Gastrocnemius medialis (tissue), 4 donors: ENCODE data around the gene PDE1C. TPM values are rescaled to one million over a fixed set of nuclear protein-coding genes. Genes with fewer than 3 reads are reported as not detected.
"Not testable (repeated sequence)": the region's sequence is repeated elsewhere in the genome, so short reads cannot be mapped to it uniquely, and the experiment has no call there.

Experiments
- ATAC-seq, 2 donors: fragments of 150-250 bp; one replicate each; pipeline ENCODE4 v1.9.1; 2016
- DNase-seq, 2 donors: peaks; one replicate each; pipeline ENCODE4 v3.0.0-alpha.2; 2019
- H3K27ac ChIP-seq, 4 donors: fragments of 200-600 bp; sonication (generic); 1 replicate in 1 of 4; 2 replicates in 3 of 4; pipeline ENCODE4 v1.5.1; 2016 to 2018; ENCODE audit warnings: mild to moderate bottlenecking in 2 of 4, moderate library complexity in 1 of 4
- H3K27me3 ChIP-seq, 3 donors: fragments of 200-600 bp; sonication (generic) in 2 of 3; 1 replicate in 1 of 3; 2 replicates in 2 of 3; pipeline versions ENCODE4 v1.5.1 to v1.6.0; 2016 to 2019; ENCODE audit warnings: mild to moderate bottlenecking in 1 of 3, moderate library complexity in 1 of 3
- H3K36me3 ChIP-seq, 2 donors: fragments of 200-600 bp; sonication (generic) in 1 of 2; one replicate each; pipeline ENCODE4 v1.5.1; 2017 to 2018
- H3K4me1 ChIP-seq, 2 donors: fragments of 200-600 bp; sonication (generic) in 1 of 2; one replicate each; pipeline ENCODE4 v1.5.1; 2016 to 2017; ENCODE audit warnings: mild to moderate bottlenecking in 2 of 2
- H3K4me3 ChIP-seq, 4 donors: fragments of 200-600 bp; sonication (generic) in 3 of 4; 1 replicate in 1 of 4; 2 replicates in 3 of 4; pipeline ENCODE4 v1.5.1; 2016 to 2019; ENCODE audit warnings: mild to moderate bottlenecking in 2 of 4
- H3K9me3 ChIP-seq, 3 donors: fragments of 200-600 bp; sonication (generic) in 2 of 3; 1 replicate in 1 of 3; 2 replicates in 2 of 3; pipeline ENCODE4 v1.5.1; 2016 to 2019
- CTCF ChIP-seq, 5 experiments: fragments of 450-650 bp in 3 of 5; fragments of 200-600 bp in 2 of 5; sonication (generic) in 2 of 5; IDR thresholded peaks in 4 of 5; conservative IDR thresholded peaks in 1 of 5; 1 replicate in 4 of 5; 2 replicates in 1 of 5; pipeline ENCODE4 v1.5.1; 2016 to 2019; ENCODE audit warnings: antibody characterized with exemption in 5 of 5, mild to moderate bottlenecking in 3 of 5, moderate library complexity in 3 of 5
- POLR2A ChIP-seq, 2 donors: fragments of 450-650 bp; IDR thresholded peaks; one replicate each; pipeline ENCODE4 v1.6.1; 2017; ENCODE audit warnings: antibody characterized with exemption in 2 of 2, mild to moderate bottlenecking in 2 of 2, moderate library complexity in 2 of 2
- in situ Hi-C, 4 donors: fragments of 200-750 bp; cut with MboI; loops; one replicate each; pipeline versions ENCODE4 v1.15.0 to v1.8.0; 2017; ENCODE audit warnings: low sequenced_read_pairs in 4 of 4
- intact Hi-C: fragments of 100-400 bp; cut with DNase I; formaldehyde crosslinking; loops from one replicate; pipeline ENCODE4 v1.15.1; 2023; ENCODE audit warnings: low total_unique reads
- total RNA-seq, 4 donors: library from RNA; depleted of rRNA; stranded (reverse); fragments of >200 nt; gene quantifications; one replicate each; pipeline versions ENCODE4 v1.1.0 to v1.2.3, GENCODE V29; 2016

The PDE1C gene
- total RNA-seq, 4 donors from 2014 or later, result 0.46 to 1.2 (median 0.67) TPM

GRCh38 chr7:32078824-32079223 lies 8.6 kb upstream of the PDE1C start:
- Histone ChIP-seq H3K9me3 (no peaks in the 10 kb centered on the region), H3K36me3 (no peaks in the 10 kb centered on the region), H3K4me3 (no peak overlapping the region), H3K27me3 (no peaks in the 10 kb centered on the region), H3K4me1 (no peaks in the 10 kb centered on the region), H3K27ac (no peak overlapping the region)
- intact Hi-C loops, result loop anchor here (10.0 kb wide), 1 partner anchor 194 kb away; no protein-coding TSS in a partner anchor
- TF ChIP-seq POLR2A (IDR thresholded peaks at IDR 0.05) (no peak), CTCF (IDR thresholded peaks at IDR 0.05 in 4 of 5, conservative IDR thresholded peaks at IDR 0.05 in 1 of 5) (no peak)
- ATAC-seq, result no peak
- in situ Hi-C loops, result no loop called here
- no peak for DNase-seq

DNA sequence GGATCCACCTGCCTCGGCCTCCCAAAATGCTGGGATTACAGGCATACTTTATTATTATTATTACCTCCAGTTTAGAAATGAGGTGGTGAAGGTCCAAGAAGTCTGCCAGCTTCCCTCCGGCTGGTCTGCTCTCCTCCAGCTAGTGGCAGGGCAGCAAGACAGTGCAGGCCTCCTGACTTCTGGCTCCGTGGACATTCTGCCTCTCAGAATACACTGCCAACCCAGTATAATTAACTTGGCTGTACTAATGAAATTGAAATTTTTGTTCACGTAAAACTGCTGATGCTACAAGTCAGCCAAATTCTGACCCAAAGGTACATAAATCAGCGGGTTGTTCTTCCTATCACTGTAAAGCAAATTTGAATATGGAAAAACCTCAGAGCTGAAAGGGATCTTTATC lies 7.6 kb upstream of the PDE1C start:
- TF ChIP-seq POLR2A (IDR thresholded peaks at IDR 0.05), result no peak
- no peak for TF ChIP-seq CTCF (IDR thresholded peaks at IDR 0.05 in 4 of 5, conservative IDR thresholded peaks at IDR 0.05 in 1 of 5)
- Histone ChIP-seq H3K9me3 (no peaks in the 10 kb centered on the region), H3K27me3 (peaks cover 0 to 3% (median 0%) of the 10 kb centered on the region in 3 donors), H3K4me3 (no peak overlapping the region), H3K36me3 (no peaks in the 10 kb centered on the region), H3K27ac (no peak overlapping the region), H3K4me1 (no peaks in the 10 kb centered on the region)
- ATAC-seq (no peak), DNase-seq (no peak)
- intact Hi-C loops, result loop anchor here (10.0 kb wide), 1 partner anchor 193 kb away; no protein-coding TSS in a partner anchor
- in situ Hi-C loops, result no loop called here

DNA sequence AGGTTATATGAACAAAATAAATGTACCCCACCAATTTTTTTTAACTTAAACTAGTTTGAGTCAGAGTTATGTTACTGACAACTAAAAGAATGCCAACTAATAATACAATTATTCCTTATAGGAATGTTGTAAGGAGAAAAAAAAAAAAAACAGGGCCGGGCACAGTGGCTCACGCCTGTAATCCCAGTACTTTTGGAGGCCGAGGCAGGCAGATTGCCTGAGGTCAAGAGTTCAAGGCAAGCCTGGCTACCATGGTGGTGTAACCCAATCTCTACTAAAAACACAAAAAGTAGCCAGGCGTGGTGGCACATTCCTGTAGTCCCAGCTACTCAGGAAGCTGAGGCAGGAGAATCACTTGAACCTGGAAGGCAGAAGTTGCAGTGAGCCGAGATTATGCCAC lies 6.6 kb upstream of the PDE1C start:
- H3K4me1 ChIP-seq, result not testable (repeated sequence)

GRCh38 chr7:32075612-32076011 lies 5.4 kb upstream of the PDE1C start:
- TF ChIP-seq CTCF (IDR thresholded peaks at IDR 0.05 in 4 of 5, conservative IDR thresholded peaks at IDR 0.05 in 1 of 5) (no peak), POLR2A (IDR thresholded peaks at IDR 0.05) (no peak)
- DNase-seq (no peak), ATAC-seq (no peak)
- Histone ChIP-seq H3K4me3 (no peak overlapping the region), H3K36me3 (no peaks in the 10 kb centered on the region), H3K27me3 (peaks cover 0 to 17% (median 15%) of the 10 kb centered on the region in 3 donors), H3K27ac (no peak overlapping the region), H3K9me3 (no peaks in the 10 kb centered on the region), H3K4me1 (no peaks in the 10 kb centered on the region)
- in situ Hi-C loops, result no loop called here
- intact Hi-C loops, result loop anchor here (10.0 kb wide), 1 partner anchor 191 kb away; no protein-coding TSS in a partner anchor

More for the DNA sequence above, 6.6 kb upstream of the PDE1C start:
- H3K36me3 ChIP-seq, H3K9me3 ChIP-seq, H3K4me3 ChIP-seq, DNase-seq, H3K27ac ChIP-seq, in situ Hi-C loops, ATAC-seq: not testable (repeated sequence)
- H3K27me3 ChIP-seq, result peaks cover 0 to 11% (median 8%) of the 10 kb centered on the region in 3 donors
- intact Hi-C loops, result loop anchor here (10.0 kb wide), 1 partner anchor 192 kb away; no protein-coding TSS in a partner anchor

- intact Hi-C loops, result loop anchor here (10.0 kb wide), 1 partner anchor 190 kb away; no protein-coding TSS in a partner anchor
- Histone ChIP-seq H3K9me3 (no peaks in the 10 kb centered on the region), H3K27ac (no peak overlapping the region), H3K36me3 (no peaks in the 10 kb centered on the region), H3K4me1 (no peaks in the 10 kb centered on the region), H3K4me3 (no peak overlapping the region), H3K27me3 (peaks cover 5 to 21% (median 17%) of the 10 kb centered on the region in 3 donors)
- no peak for ATAC-seq
- TF ChIP-seq POLR2A (IDR thresholded peaks at IDR 0.05) (no peak), CTCF (IDR thresholded peaks at IDR 0.05 in 4 of 5, conservative IDR thresholded peaks at IDR 0.05 in 1 of 5) (no peak)
- in situ Hi-C loops, result no loop called here
- no peak for DNase-seq
Observed at GRCh38 chr7:32074787-32075585, 4.8 kb upstream of the PDE1C start.
